Measurements from ENCODE around the gene MYMX.

- TF ChIP-seq EZH2 (IDR thresholded peaks at IDR 0.05) = no peak
- no peak for TF ChIP-seq TCF7L2 (IDR thresholded peaks at IDR 0.05; ENCODE audit: borderline replicate concordance, extremely low read depth, insufficient read depth, insufficient read length)
- TF ChIP-seq POLR2AphosphoS5 (IDR thresholded peaks at IDR 0.05; ENCODE audit: low read depth, low read length) = no peak
- TF ChIP-seq CTCF (IDR thresholded peaks at IDR 0.05 in 2 of 3, conservative IDR thresholded peaks at IDR 0.05 in 1 of 3; ENCODE audit: borderline replicate concordance in 1 of 3, insufficient read depth in 1 of 3, low read depth in 2 of 3, low read length in 2 of 3) = no peak
- TF ChIP-seq POLR2A (IDR thresholded peaks at IDR 0.05; ENCODE audit: borderline replicate concordance, extremely low read depth, insufficient read depth, insufficient read length) = no peak
Observed at GRCh38 chr6:44243345-44243744, 26.6 kb downstream of the MYMX start.
